Measurements from ENCODE around the gene INTS11. TPM values are rescaled to one million over a fixed set of nuclear protein-coding genes. Genes with fewer than 3 reads are reported as not detected.
A peak's percentile ranks its signal among the peaks of the same experiment; 100 is the strongest.

Gene INTS11
- total RNA-seq (2021; ENCODE audit: unreplicated experiment) (161 TPM), Bru-seq, nascent RNA (percentile 75 among the genes with signal in this experiment), BruChase-seq, experiment 1, labeled RNA remaining after a 6-hour chase (percentile 90 among the genes with signal in this experiment), BruChase-seq, experiment 2, labeled RNA remaining after a 2-hour chase (percentile 92 among the genes with signal in this experiment)
- polyA plus RNA-seq (2012), result 161 and 165 TPM in 2 replicates
- long read RNA-seq, transcript INTS11-208 (17 exons, 2,148 nt), result major isoform, 94 of 210 reads
- long read RNA-seq, transcript INTS11-205 (4 exons, 1,104 nt), result minor isoform, 8 of 210 reads
- long read RNA-seq, partial matches to known transcripts, result 60 of 210 reads
- long read RNA-seq, other reads (novel, unspliced or antisense), result 44 of 210 reads

DNA sequence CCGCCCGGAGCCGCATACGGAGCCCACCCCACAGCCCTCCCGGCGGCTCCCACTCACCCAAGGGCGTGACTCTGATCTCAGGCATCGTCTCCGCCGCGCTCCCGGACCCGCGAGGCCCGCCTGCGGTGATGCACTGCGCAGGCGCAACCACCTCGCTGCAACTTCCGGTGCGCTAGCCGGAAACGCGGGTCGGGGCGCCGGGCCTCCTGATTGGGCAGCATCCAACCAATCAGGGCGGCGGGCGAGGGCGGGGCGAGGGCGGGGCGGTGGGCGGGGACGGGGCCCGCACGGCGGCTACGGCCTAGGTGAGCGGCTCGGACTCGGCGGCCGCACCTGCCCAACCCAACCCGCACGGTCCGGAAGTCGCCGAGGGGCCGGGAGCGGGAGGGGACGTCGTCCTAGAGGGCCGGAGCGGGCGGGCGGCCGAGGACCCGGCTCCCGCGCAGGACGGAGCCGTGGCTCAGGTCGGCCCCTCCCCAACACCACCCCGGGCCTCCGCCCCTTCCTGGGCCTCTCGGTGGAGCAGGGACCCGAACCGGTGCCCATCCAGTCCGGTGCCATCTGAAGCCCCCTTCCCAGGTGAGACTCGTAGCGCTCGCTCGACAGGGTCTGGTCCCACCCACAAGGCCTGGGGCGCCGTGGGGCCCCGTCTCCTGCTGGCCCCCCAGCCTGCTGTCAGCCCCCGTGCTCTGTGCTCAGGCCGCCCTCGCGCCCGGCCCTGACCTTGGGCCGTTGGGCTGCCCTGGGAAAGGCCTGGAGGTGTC lies at the start of gene INTS11, which contains the start of gene CPTP:
Gene INTS11 (minus strand): TSS at position 137 of the 764 bp plus-strand sequence. CDS start 52 bp downstream, at position 85.
Gene CPTP (plus strand): TSS at position 279 of the 764 bp plus-strand sequence. CDS start 2,109 bp downstream, outside the sequence.
- H3K27me3 ChIP-seq (ENCODE audit: insufficient read depth, low read length), result no peaks in the 10 kb centered on the region
- POLR2A ChIA-PET, result no interaction called here
- no peak within 1 kb of the TSS for H2AFZ ChIP-seq (ENCODE audit: low read depth, low read length, poor library complexity, severe bottlenecking)
- H3K9me3 ChIP-seq (ENCODE audit: control insufficient read depth in 1 of 2, insufficient read depth in 1 of 2, low read depth in 1 of 2, low read length in 2 of 2), result no peaks in the 10 kb centered on the region
- DNase-seq (ENCODE audit: low read depth, low spot score) (peak; percentile 76), ATAC-seq (peak; percentile 83)
- peaks cover 4% of the 10 kb centered on the region; the same call in 1 of the 2 replicates for H4K20me1 ChIP-seq (ENCODE audit: insufficient read depth)
- no peaks in the 10 kb centered on the region for H3K9me2 ChIP-seq (ENCODE audit: insufficient read depth)
- RAD21 ChIA-PET (ENCODE audit: low non-redundant PET in 1 of 2, low total read pairs in 2 of 2, uncharacterized antibody in 2 of 2, unreplicated experiment in 2 of 2), result interaction anchor here in 1 of 2 experiments (0.7 kb wide), 1 partner anchor 19 kb away, joined by 6 read pairs; no protein-coding TSS in a partner anchor
- H3K9ac ChIP-seq (ENCODE audit: low read length), result peak within 1 kb of the TSS; percentile 96
- H3K4me2 ChIP-seq (ENCODE audit: low read length), result peak within 1 kb of the TSS; percentile 79
- peaks cover 3 to 4% of the 10 kb centered on the region in 2 experiments; a peak in 2 of 4 replicates for H3K36me3 ChIP-seq (ENCODE audit: control insufficient read depth in 1 of 2, insufficient read depth in 2 of 2, low read length in 2 of 2)
- H3K79me2 ChIP-seq (ENCODE audit: insufficient read depth, low read length), result peaks cover 61% of the 10 kb centered on the region
- H3K4me1 ChIP-seq (ENCODE audit: control insufficient read depth in 1 of 2, insufficient read depth in 2 of 2, low read length in 2 of 2), result peaks cover 13 to 24% of the 10 kb centered on the region in 2 experiments
- intact Hi-C loops (cut with micrococcal nuclease), result no loop called here
- peak within 1 kb of the TSS; percentile 69 to 87 for H3K4me3 ChIP-seq (replicated peaks in 1 of 2; ENCODE audit: low read depth in 1 of 2, low read length in 2 of 2)
- H3K27ac ChIP-seq (ENCODE audit: low read depth, low read length), result peak within 1 kb of the TSS; percentile 88
- CTCF ChIA-PET, result no interaction called here
- BruUV-seq (replicated peaks), result no TSS peak
- TF ChIP-seq FOSL1 (IDR thresholded peaks at IDR 0.05; ENCODE audit: low read depth) (no peak), YY1 (IDR thresholded peaks at IDR 0.05; ENCODE audit: extremely low read depth, insufficient replicate concordance, low read depth, low read length) (no peak), CBX3 (IDR thresholded peaks at IDR 0.05; ENCODE audit: low read depth) (no peak), POLR2AphosphoS5 (IDR thresholded peaks at IDR 0.05; ENCODE audit: low read depth, low read length) (peak; percentile 90), EGR1 (IDR thresholded peaks at IDR 0.05; ENCODE audit: low read depth) (no peak), SIN3A (IDR thresholded peaks at IDR 0.05; ENCODE audit: low read depth) (peak; percentile 64), POLR2A (IDR thresholded peaks at IDR 0.05; ENCODE audit: borderline replicate concordance, extremely low read depth, insufficient read depth, insufficient read length) (peak; percentile 56), ZFX (IDR thresholded peaks at IDR 0.05) (peak; percentile 85), SP1 (IDR thresholded peaks at IDR 0.05; ENCODE audit: low read depth) (peak; percentile 76), JUND (IDR thresholded peaks at IDR 0.05) (no peak), SRF (IDR thresholded peaks at IDR 0.05; ENCODE audit: low read depth) (no peak), EZH2phosphoT487 (IDR thresholded peaks at IDR 0.05; ENCODE audit: borderline replicate concordance) (no peak), TCF7L2 (IDR thresholded peaks at IDR 0.05; ENCODE audit: borderline replicate concordance, extremely low read depth, insufficient read depth, insufficient read length) (no peak)
- TF ChIP-seq, protein P1, sequence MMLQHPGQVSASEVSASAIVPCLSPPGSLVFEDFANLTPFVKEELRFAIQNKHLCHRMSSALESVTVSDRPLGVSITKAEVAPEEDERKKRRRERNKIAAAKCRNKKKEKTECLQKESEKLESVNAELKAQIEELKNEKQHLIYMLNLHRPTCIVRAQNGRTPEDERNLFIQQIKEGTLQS (IDR thresholded peaks at IDR 0.05), result no peak
- TF ChIP-seq, protein P2, sequence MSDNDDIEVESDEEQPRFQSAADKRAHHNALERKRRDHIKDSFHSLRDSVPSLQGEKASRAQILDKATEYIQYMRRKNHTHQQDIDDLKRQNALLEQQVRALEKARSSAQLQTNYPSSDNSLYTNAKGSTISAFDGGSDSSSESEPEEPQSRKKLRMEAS (IDR thresholded peaks at IDR 0.05), result peak; percentile 74
- TF ChIP-seq, protein P3, sequence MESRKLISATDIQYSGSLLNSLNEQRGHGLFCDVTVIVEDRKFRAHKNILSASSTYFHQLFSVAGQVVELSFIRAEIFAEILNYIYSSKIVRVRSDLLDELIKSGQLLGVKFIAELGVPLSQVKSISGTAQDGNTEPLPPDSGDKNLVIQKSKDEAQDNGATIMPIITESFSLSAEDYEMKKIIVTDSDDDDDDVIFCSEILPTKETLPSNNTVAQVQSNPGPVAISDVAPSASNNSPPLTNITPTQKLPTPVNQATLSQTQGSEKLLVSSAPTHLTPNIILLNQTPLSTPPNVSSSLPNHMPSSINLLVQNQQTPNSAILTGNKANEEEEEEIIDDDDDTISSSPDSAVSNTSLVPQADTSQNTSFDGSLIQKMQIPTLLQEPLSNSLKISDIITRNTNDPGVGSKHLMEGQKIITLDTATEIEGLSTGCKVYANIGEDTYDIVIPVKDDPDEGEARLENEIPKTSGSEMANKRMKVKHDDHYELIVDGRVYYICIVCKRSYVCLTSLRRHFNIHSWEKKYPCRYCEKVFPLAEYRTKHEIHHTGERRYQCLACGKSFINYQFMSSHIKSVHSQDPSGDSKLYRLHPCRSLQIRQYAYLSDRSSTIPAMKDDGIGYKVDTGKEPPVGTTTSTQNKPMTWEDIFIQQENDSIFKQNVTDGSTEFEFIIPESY (IDR thresholded peaks at IDR 0.05; ENCODE audit: extremely low read depth, insufficient replicate concordance, low read length), result no peak
- TF ChIP-seq, protein P4, sequence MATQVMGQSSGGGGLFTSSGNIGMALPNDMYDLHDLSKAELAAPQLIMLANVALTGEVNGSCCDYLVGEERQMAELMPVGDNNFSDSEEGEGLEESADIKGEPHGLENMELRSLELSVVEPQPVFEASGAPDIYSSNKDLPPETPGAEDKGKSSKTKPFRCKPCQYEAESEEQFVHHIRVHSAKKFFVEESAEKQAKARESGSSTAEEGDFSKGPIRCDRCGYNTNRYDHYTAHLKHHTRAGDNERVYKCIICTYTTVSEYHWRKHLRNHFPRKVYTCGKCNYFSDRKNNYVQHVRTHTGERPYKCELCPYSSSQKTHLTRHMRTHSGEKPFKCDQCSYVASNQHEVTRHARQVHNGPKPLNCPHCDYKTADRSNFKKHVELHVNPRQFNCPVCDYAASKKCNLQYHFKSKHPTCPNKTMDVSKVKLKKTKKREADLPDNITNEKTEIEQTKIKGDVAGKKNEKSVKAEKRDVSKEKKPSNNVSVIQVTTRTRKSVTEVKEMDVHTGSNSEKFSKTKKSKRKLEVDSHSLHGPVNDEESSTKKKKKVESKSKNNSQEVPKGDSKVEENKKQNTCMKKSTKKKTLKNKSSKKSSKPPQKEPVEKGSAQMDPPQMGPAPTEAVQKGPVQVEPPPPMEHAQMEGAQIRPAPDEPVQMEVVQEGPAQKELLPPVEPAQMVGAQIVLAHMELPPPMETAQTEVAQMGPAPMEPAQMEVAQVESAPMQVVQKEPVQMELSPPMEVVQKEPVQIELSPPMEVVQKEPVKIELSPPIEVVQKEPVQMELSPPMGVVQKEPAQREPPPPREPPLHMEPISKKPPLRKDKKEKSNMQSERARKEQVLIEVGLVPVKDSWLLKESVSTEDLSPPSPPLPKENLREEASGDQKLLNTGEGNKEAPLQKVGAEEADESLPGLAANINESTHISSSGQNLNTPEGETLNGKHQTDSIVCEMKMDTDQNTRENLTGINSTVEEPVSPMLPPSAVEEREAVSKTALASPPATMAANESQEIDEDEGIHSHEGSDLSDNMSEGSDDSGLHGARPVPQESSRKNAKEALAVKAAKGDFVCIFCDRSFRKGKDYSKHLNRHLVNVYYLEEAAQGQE (IDR thresholded peaks at IDR 0.05; ENCODE audit: low read depth), result no peak

Data from HCT116 (cell line).